ENCODE results near the gene ADAM33.

- TF ChIP-seq, protein P1, sequence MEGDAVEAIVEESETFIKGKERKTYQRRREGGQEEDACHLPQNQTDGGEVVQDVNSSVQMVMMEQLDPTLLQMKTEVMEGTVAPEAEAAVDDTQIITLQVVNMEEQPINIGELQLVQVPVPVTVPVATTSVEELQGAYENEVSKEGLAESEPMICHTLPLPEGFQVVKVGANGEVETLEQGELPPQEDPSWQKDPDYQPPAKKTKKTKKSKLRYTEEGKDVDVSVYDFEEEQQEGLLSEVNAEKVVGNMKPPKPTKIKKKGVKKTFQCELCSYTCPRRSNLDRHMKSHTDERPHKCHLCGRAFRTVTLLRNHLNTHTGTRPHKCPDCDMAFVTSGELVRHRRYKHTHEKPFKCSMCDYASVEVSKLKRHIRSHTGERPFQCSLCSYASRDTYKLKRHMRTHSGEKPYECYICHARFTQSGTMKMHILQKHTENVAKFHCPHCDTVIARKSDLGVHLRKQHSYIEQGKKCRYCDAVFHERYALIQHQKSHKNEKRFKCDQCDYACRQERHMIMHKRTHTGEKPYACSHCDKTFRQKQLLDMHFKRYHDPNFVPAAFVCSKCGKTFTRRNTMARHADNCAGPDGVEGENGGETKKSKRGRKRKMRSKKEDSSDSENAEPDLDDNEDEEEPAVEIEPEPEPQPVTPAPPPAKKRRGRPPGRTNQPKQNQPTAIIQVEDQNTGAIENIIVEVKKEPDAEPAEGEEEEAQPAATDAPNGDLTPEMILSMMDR (conservative IDR thresholded peaks at IDR 0.05): no peak
- no peak for TF ChIP-seq EZH2 (IDR thresholded peaks at IDR 0.05; ENCODE audit: low read depth)
Observed at GRCh38 chr20:3697588-3698305, 15.9 kb upstream of the ADAM33 start.
